Loucy (cell line): ENCODE results near the gene ZNF248.

Source experiments
- H2AFZ ChIP-seq: fragments of 200-600 bp; sonication (generic); 2 replicates; pipeline ENCODE4 v1.6.0; 2016; ENCODE audit warnings: antibody characterized with exemption, mild to moderate bottlenecking, low read length, moderate library complexity
- H3F3A ChIP-seq: fragments of 200-600 bp; 2 replicates; pipeline ENCODE4 v1.6.0; 2016; ENCODE audit warnings: antibody characterized with exemption, low read depth, mild to moderate bottlenecking
- H3K27me3 ChIP-seq: fragments of 200-600 bp; sonication (generic); 2 replicates; pipeline ENCODE4 v1.6.1; 2014; ENCODE audit warnings: low read length, mild to moderate bottlenecking; ENCODE audit not compliant: insufficient read depth, poor library complexity, severe bottlenecking
- H3K36me3 ChIP-seq: fragments of 200-600 bp; sonication (generic); 2 replicates; pipeline ENCODE4 v1.6.1; 2016; ENCODE audit warnings: low read length; ENCODE audit not compliant: insufficient read depth
- H3K4me1 ChIP-seq: fragments of 200-600 bp; sonication (generic); 2 replicates; pipeline ENCODE4 v1.5.1; 2014; ENCODE audit warnings: low read length, mild to moderate bottlenecking; ENCODE audit not compliant: insufficient read depth, poor library complexity, severe bottlenecking
- H3K4me2 ChIP-seq: fragments of 200-600 bp; sonication (generic); 2 replicates; pipeline ENCODE4 v1.6.0; 2014; ENCODE audit warnings: antibody characterized with exemption, low read length, low read depth, mild to moderate bottlenecking; ENCODE audit not compliant: poor library complexity, severe bottlenecking
- H3K4me3 ChIP-seq: fragments of 200-600 bp; sonication (generic); 2 replicates; pipeline ENCODE4 v1.5.1; 2014; ENCODE audit warnings: low read length, mild to moderate bottlenecking, mixed read lengths; ENCODE audit not compliant: poor library complexity, severe bottlenecking
- H3K79me2 ChIP-seq: fragments of 200-600 bp; sonication (generic); 2 replicates; pipeline ENCODE4 v1.6.1; 2014; ENCODE audit warnings: low read length; ENCODE audit not compliant: insufficient read depth
- H3K9ac ChIP-seq: fragments of 200-600 bp; sonication (generic); 2 replicates; pipeline ENCODE4 v1.6.0; 2014; ENCODE audit warnings: mild to moderate bottlenecking, low read depth, low read length, moderate library complexity; ENCODE audit not compliant: poor library complexity, severe bottlenecking
- H3K9me2 ChIP-seq: fragments of 200-600 bp; sonication (generic); replicated peaks from 2 replicates; pipeline ENCODE4 v1.6.1; 2016; ENCODE audit warnings: low read depth, low read length, mixed read lengths
- H3K9me3 ChIP-seq: fragments of 200-600 bp; sonication (generic); 2 replicates; pipeline ENCODE4 v1.6.1; 2014; ENCODE audit warnings: mild to moderate bottlenecking, antibody characterized with exemption, low read length, low read depth; ENCODE audit not compliant: insufficient read depth
- H4K20me1 ChIP-seq: fragments of 200-600 bp; sonication (generic); 2 replicates; pipeline ENCODE4 v1.6.0; 2014; ENCODE audit warnings: antibody characterized with exemption, low read length, mild to moderate bottlenecking; ENCODE audit not compliant: insufficient read depth, poor library complexity, severe bottlenecking
- EZH2phosphoT487 ChIP-seq: fragments of 200-600 bp; IDR thresholded peaks from 2 replicates; pipeline ENCODE4 v1.6.1; 2018; ENCODE audit warnings: antibody characterized with exemption, mild to moderate bottlenecking, moderate library complexity, borderline replicate concordance
- TF ChIP-seq, protein P1 (sequence below): fragments of 200-600 bp; sonication (generic); conservative IDR thresholded peaks from 2 replicates; pipeline ENCODE4 v1.5.1; 2014; ENCODE audit warnings: mild to moderate bottlenecking, antibody characterized with exemption, low read length

Gene ZNF248

DNA sequence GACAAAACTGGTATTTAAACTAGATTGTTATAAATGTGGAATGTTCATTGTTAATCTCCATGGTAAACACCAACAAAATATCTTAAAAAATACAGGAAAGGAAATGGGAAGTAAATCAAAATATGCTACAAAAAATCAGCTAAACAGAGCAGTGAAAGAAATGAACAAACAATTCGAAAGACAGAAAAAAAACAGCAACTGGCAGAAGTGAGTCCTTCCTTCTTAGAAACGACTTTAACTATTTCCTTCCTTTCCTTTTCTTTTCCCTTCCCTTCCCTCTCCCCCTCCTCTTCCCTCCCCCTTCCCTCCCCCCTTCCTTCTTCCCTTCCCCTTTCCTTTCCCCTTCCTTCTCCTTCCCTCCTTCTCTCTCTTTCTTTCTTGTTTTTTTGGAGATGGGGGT is 12.8 kb downstream of the ZNF248 start:
- H3K79me2 ChIP-seq: peaks cover 12% of the 10 kb centered on the region; the same call in 1 of the 2 replicates
- H3F3A ChIP-seq: no peaks in the 10 kb centered on the region
- H3K9me2 ChIP-seq: no peaks in the 10 kb centered on the region
- H3K4me3 ChIP-seq: no peak overlapping the region
- no peak overlapping the region for H3K4me2 ChIP-seq
- no peaks in the 10 kb centered on the region for H3K27me3 ChIP-seq
- TF ChIP-seq, protein P1, sequence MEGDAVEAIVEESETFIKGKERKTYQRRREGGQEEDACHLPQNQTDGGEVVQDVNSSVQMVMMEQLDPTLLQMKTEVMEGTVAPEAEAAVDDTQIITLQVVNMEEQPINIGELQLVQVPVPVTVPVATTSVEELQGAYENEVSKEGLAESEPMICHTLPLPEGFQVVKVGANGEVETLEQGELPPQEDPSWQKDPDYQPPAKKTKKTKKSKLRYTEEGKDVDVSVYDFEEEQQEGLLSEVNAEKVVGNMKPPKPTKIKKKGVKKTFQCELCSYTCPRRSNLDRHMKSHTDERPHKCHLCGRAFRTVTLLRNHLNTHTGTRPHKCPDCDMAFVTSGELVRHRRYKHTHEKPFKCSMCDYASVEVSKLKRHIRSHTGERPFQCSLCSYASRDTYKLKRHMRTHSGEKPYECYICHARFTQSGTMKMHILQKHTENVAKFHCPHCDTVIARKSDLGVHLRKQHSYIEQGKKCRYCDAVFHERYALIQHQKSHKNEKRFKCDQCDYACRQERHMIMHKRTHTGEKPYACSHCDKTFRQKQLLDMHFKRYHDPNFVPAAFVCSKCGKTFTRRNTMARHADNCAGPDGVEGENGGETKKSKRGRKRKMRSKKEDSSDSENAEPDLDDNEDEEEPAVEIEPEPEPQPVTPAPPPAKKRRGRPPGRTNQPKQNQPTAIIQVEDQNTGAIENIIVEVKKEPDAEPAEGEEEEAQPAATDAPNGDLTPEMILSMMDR: no peak
- no peak for TF ChIP-seq EZH2phosphoT487
- H3K9ac ChIP-seq: no peak overlapping the region
- H3K9me3 ChIP-seq: 0 out of 2 replicates have a peak, but pooled peaks cover 4% of the 10 kb centered on the region
- H2AFZ ChIP-seq: no peak overlapping the region
- H3K36me3 ChIP-seq: no peaks in the 10 kb centered on the region
- no peaks in the 10 kb centered on the region for H4K20me1 ChIP-seq
- no peaks in the 10 kb centered on the region for H3K4me1 ChIP-seq

DNA sequence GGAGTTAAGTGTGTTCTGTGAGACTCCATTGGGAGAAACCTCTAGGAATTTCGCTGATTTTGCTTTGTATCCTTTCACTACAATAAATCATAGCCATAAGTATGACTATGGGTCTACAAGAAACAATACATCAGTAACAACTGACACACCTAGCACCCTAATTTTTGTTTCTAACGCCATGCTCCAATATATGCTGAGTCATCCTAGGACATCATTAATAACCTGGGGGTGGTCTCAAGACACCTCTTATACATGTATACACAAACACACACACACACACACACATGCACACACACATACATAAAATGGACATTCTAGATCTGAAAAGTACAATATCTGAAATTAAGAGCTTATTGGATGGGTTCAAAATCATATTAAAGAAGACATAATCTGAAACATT is 18.2 kb downstream of the ZNF248 start:
- H3K4me3 ChIP-seq: no peak overlapping the region
- no peaks in the 10 kb centered on the region for H3K9me2 ChIP-seq
- H3K4me2 ChIP-seq: no peak overlapping the region

DNA sequence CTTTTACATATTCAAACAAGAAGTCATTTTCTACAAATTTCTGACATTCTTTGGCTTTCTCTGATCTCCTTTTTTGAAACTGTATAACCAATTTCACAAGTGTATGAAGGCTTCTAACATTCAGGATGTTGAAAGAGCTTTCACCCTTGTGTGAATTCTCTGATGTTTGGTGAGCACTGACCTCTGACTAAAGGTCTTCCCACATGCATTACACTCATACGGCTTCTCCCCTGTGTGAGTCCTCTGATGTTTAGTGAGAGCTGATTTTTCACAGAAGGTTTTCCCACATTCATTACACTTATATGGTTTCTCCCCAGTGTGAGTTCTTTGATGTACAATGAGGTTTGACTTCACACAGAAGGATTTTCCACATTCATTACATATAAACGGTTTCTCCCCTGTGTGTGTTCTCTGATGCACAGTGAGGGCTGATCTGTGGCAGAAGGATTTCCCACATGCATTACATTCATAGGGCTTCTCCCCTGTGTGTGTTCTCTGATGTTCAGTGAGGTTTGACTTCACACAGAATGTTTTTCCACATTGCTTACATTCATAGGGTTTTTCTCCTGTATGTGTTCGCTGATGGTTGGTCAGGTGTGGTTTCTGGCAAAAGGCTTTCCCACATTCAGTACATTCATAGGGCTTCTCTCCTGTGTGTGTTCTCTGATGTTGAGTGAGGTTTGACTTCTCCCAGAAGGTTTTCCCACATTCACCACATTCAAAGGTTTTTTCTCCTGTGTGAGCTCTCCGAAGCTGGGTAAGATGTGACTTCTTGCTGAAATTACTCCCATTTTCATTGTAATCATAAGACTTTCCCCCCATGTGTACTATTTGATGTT is 25.7 kb downstream of the ZNF248 start:
- Histone ChIP-seq H3F3A (no peaks in the 10 kb centered on the region), H3K9ac (no peak overlapping the region), H3K79me2 (no peaks in the 10 kb centered on the region), H3K9me3 (peaks cover 33% of the 10 kb centered on the region; the same call in 1 of the 2 replicates), H4K20me1 (no peaks in the 10 kb centered on the region), H3K36me3 (peaks cover 68% of the 10 kb centered on the region), H3K4me2 (no peak overlapping the region), H3K27me3 (no peaks in the 10 kb centered on the region), H3K4me3 (no peak overlapping the region), H2AFZ (no peak overlapping the region), H3K9me2 (no peaks in the 10 kb centered on the region), H3K4me1 (no peaks in the 10 kb centered on the region)
- TF ChIP-seq EZH2phosphoT487: no peak
- TF ChIP-seq, protein P1: no peak

More for the DNA sequence above, 18.2 kb downstream of the ZNF248 start:
- Histone ChIP-seq H3K36me3 (peaks cover 34% of the 10 kb centered on the region; the same call in 1 of the 2 replicates), H3K9me3 (0 out of 2 replicates have a peak, but pooled peaks cover 4% of the 10 kb centered on the region), H3K27me3 (no peaks in the 10 kb centered on the region), H3K9ac (no peak overlapping the region), H2AFZ (no peak overlapping the region), H3F3A (no peaks in the 10 kb centered on the region), H3K79me2 (no peaks in the 10 kb centered on the region), H3K4me1 (no peaks in the 10 kb centered on the region), H4K20me1 (no peaks in the 10 kb centered on the region)
- TF ChIP-seq, protein P1: no peak
